ELF-1 (cell line): ENCODE data around the gene RECQL5.
"Not testable (repeated sequence)": the region's sequence is repeated elsewhere in the genome, so short reads cannot be mapped to it uniquely, and the experiment has no call there.

ENCODE experiments used
- DNase-seq: peaks from one replicate; pipeline ENCODE4 v3.0.0-alpha.2; 2016; ENCODE audit warnings: low read depth, low spot score

RECQL5 gene

GRCh38 chr17:75595284-75595919 is 71.6 kb downstream of the RECQL5 start:
- DNase-seq = no peak

- no peak for DNase-seq
Observed at GRCh38 chr17:75594499-75595283, 72.3 kb downstream of the RECQL5 start.

GRCh38 chr17:75593430-75593829 is 73.5 kb downstream of the RECQL5 start:
- not testable (repeated sequence) for DNase-seq

DNA sequence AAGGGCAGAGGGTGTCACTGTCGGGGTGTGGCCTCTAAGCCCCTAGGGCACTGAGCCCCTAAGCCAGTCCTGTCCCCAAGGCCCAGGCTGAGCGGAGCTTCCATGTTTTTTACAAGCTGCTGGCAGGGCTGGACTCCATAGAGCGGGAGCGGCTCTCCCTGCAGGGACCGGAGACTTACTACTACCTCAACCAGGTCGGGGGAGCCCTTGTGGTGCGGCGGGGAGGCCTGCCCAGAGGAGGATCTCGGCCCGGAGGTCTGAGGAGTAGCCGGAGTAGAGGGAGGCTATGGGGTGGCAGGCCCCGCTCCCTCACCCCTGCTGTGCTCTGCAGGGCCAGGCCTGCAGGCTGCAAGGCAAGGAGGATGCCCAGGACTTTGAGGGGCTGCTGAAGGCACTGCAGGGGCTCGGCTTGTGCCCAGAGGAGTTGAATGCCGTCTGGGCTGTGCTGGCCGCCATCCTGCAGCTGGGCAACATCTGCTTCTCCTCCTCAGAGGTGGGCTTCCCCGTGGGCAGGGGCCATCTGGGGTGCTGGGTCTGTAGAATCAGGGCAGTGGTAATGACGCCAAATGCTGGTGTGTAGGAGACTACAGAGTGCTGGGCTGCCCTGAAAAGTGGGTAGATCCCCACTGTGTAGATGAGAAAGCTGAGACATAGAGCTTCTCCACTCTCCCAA is 74.5 kb downstream of the RECQL5 start:
- no peak for DNase-seq

DNA sequence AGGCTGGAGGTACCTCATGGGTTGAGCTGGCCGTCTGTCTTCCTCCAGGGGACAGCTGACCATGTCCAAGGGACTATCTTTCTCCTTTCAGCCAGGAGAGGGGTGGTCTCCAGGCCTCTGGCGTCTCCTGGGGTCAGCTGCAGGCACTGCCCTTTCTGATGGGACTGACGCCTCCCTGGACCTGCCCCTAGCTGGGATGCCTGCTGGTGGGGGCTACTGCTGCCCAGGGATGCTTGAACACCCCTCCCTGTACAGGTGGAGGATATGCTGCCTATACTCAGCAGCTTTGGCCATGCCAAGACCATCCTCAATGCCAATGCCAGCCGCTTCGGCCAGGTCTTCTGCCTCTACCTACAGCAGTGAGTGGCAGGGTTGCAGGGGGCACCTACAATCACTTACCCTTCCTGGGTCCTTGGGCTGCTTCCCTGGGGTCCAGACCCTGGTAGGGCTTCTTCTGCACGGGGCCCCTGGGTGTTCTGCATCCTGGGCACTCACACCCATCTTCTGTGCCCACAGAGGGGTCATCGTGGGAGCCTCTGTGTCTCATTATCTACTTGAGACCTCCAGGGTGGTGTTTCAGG is 75.1 kb downstream of the RECQL5 start:
- DNase-seq = no peak

DNA sequence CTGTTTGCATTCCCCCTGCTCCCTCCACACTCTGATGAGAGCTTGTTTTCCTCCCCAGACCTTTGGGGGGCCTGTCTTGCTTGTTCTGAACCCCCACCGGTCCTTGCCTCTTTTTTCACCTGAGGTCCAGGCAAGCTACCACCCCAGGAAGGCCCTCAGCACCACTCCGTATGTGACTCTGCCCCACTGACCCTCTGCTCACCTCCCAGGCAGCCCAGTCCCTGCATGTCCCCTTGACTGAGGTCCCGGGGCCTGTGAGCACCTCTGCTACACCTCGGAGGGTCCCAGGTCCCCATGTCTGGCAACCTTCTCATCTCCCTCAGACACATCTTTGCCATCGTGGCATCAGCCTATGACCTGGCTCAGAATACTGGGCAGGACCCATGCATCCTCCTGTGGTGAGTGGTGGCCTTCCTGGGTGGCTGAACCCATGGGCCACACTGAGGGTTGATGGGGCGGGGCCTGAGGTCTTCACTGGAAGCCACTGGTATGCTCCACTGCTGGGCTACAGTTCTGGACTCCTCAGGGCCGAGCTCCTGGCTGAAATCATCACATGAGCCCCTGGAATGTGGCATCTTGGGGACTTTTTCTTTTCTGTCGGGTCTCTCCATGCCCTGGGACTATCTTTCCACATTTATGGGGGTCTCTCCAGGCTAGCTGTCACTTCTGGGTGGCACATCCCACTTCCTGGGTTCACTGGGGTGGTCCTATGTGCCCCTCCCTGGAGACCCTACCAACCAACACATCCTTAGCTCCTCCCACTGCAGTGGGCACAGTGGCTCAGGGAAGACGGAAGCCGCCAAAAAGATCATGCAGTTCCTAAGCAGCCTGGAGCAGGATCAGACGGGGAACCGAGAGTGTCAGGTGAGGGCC is 75.9 kb downstream of the RECQL5 start:
- DNase-seq = no peak

GRCh38 chr17:75590314-75590761 is 76.6 kb downstream of the RECQL5 start:
- no peak for DNase-seq

- DNase-seq = no peak
Observed at GRCh38 chr17:75589919-75590303, 77.0 kb downstream of the RECQL5 start.

GRCh38 chr17:75589012-75589918 is 77.7 kb downstream of the RECQL5 start:
- peak; percentile 85 for DNase-seq

GRCh38 chr17:75588596-75589011 is 78.3 kb downstream of the RECQL5 start:
- DNase-seq = no peak

DNA sequence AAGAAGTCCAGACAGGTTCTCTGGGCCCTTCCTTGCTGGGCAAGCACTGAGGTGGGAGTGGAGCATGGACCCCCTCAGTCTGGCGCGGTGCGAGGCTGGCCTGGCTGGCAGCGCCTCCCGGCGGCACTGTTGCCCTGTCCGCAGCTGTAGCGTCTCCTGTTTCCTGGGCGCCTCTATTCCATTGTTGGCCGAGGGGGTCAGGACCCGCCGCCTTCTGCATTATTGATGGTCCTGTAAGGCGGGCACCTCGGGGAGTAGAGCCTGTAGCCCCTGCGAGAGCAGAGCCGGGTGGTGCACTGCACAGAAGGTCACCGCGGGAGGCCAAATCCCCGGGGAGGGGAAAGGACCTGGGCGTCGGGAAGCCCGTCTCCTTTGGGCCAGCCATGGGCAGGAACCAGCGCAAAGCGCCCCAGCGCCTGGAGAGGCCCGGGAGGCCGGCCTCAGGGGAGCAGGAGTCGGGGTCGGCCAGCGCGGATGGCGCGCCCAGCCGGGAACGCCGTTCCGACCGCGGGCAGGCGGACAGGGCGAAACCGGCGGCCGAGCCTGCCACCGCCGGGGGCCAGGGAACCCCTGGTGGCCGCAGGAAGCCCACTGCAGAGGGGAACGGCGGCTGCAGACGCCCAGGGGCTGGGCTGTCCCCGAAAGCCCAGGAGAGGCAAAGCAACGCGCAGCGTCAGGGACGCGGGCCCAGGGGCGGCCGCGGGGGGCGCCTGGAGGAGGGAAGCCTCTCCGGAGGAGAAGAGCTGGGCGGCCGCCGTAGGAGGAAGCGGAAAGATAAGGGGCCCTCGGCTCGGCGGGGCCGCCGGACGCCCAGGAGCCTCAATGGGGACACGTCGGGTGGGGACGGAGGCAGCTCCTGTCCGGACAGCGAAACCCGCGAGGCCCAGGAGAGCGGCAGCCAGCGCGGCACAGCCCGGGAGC is 79.0 kb downstream of the RECQL5 start, which contains the start of gene MYO15B:
MYO15B (plus strand) TSS at position 126 of the 921 bp plus-strand sequence; CDS start at position 384, 258 bp downstream.
- DNase-seq = peak; percentile 83

GRCh38 chr17:75584849-75585175 is 82.1 kb downstream of the RECQL5 start:
- no peak for DNase-seq

- not testable (repeated sequence) for DNase-seq
Observed at GRCh38 chr17:75583197-75583596, 83.8 kb downstream of the RECQL5 start.

DNA sequence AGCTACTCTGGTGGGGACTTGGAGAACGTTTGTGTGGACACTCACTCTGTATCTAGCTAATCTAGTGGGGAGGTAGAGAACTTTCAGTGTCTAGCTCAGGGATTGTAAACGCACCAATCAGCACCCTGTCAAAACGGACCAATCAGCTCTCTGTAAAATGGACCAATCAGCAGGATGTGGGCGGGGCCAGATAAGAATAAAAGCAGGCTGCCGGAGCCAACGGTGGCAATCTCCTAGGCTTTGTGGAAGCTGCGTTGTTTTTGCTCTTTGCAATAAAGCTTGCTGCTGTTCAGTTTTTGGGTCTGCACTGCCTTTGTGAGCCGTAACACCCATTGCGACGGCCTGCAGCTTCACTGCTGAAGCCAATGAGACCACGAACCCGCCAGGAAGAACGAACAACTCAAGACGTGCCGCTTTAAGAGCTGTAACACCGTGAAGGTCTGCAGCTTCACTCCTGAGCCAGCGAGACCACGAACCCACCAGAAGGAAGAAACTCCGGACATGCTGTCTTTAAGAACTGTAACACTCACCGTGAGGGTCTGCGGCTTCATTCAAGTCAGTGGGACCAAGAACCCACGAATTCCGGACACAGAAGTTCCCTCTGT is 85.7 kb downstream of the RECQL5 start:
- not testable (repeated sequence) for DNase-seq
